Measurements from ENCODE around the gene NAA20.
A peak's percentile ranks its signal among the peaks of the same experiment; 100 is the strongest.

The NAA20 gene, protein sequence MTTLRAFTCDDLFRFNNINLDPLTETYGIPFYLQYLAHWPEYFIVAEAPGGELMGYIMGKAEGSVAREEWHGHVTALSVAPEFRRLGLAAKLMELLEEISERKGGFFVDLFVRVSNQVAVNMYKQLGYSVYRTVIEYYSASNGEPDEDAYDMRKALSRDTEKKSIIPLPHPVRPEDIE

GRCh38 chr20:20017001-20017843 lies at the start of gene NAA20:
TSS of gene NAA20 (plus strand) at chr20:20017362. CDS start at chr20:20017397, 35 bp downstream.
- DNase-seq = peak; percentile 95

DNA sequence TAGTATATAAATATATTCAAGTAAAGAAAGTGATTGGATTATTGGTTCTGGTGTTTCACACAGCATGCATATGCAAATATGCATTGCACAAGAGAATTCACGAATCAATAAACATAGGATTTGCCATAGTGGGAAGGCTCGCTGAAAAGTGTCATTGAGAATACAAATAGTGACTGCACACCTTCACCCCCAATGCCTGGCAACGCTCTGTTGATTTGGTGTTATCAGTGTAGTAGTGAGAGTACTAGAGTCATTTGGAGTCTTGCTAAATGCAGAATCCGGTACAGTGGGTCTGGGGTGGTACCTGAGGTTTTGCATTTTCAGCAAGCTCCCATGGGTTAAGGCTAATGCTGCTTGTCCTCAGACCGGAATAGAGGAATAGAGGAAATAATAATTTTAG lies 49.7 kb upstream of the NAA20 start:
- no peak for DNase-seq

DNA sequence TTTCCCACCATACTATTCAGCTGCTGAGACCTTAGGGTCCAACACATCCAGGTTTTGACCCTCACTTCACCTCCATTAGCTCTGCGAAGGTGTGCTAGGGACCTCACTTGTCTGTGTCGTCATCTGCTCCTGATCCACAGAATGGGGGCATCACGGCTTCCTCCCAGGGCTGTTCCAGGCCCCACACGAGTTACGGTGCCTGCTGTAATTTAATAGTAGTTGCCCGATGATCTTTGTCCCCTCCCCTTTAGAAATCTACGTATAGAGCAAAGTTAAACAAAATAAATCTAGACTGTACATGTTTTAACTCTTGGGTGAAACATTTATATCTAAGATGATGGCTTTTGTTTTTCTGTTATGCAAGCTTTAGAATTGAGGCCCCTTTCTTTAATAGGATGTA lies 49.1 kb upstream of the NAA20 start:
- no peak for DNase-seq

DNA sequence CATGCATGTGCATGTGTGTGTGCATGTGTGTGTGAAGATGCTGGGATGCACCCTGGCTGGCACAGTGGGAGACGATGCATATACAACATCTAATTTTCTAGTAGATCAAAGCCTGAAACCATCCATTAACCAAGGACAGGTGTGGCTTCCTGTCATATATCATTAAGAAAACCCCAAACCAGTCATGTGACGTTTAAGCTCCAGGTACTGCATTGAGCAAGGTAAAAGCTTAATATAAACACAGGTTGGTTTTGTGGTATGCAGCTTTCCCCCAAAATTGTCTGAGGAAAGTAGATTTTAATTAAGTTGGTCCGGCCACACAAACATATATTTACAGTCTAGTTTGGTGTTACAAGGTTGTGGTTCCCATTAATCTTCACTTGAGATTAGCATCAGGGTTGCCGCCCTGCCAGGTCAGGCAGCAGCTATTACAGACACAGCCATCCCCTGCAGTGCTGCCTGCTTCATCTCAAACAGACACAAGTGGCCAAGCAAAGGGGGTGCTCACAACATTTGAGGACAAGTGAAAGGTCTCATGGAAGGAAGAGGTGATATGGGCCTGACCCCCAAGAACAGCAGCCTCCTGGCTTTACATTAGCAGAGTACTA lies 48.6 kb upstream of the NAA20 start:
- no peak for DNase-seq

GRCh38 chr20:19969106-19969505 lies 48.1 kb upstream of the NAA20 start:
- no peak for DNase-seq

GRCh38 chr20:19969507-19970255 lies 47.5 kb upstream of the NAA20 start:
- no peak for DNase-seq

- no peak for DNase-seq
Observed at GRCh38 chr20:19970256-19970765, 46.9 kb upstream of the NAA20 start.

- DNase-seq = no peak
Observed at GRCh38 chr20:19971116-19971515, 46.0 kb upstream of the NAA20 start.

- no peak for DNase-seq
Observed at GRCh38 chr20:19973961-19974629, 43.1 kb upstream of the NAA20 start.

GRCh38 chr20:19974630-19975435 lies 42.3 kb upstream of the NAA20 start:
- no peak for DNase-seq

GRCh38 chr20:19975436-19975799 lies 41.7 kb upstream of the NAA20 start:
- no peak for DNase-seq

- DNase-seq = no peak
Observed at GRCh38 chr20:19975901-19976300, 41.3 kb upstream of the NAA20 start.

- no peak for DNase-seq
Observed at GRCh38 chr20:19976595-19977372, 40.4 kb upstream of the NAA20 start.

GRCh38 chr20:19977373-19977770 lies 39.8 kb upstream of the NAA20 start:
- DNase-seq = no peak

GRCh38 chr20:19978511-19979210 lies 38.5 kb upstream of the NAA20 start:
- DNase-seq = no peak

- no peak for DNase-seq
Observed at GRCh38 chr20:19981031-19981451, 36.1 kb upstream of the NAA20 start.

DNA sequence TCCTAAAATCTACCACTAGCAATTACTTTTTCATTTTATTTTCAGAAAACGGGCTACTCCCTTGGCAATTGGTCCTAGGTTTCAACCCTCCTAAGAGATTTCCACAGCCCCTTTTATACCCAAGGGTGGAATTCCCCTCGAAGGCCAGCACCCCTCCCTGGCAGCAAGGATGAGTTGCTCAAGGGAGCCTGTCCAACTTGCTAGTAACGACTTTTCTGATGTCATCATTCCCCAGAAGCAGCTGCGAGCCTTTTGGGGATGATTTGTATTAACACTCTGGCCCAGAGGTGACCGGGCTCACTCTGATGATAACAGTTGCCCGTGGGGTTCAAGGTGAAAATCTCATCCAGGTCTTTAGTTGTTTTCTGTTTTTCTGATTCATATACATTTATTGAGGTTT lies 30.7 kb upstream of the NAA20 start:
- no peak for DNase-seq

DNA sequence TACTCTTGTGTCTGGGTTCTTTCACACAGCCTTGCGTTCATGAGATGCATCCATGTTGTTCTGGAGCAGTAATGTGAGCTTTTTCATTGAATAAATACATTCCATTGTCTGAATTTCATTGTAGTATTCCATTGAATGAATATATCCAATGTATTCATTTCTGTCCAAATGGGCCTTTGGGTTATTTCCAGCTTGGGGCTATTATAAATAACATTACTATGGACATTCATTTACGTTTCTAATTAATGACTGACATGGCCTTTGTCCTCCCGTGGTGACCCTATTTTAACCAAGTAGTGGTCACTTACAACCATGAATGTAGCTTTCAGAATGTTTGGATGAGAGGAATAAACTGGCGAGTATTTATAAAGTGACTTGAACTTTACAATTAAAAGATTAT lies 30.1 kb upstream of the NAA20 start:
- DNase-seq = no peak

- no peak for DNase-seq
Observed at GRCh38 chr20:19990850-19991249, 26.3 kb upstream of the NAA20 start.

GRCh38 chr20:19991308-19991707 lies 25.9 kb upstream of the NAA20 start:
- no peak for DNase-seq
